BLaER1 treated with 17β-estradiol and CSF1 and Interleukin-3, amounts not matched to agents 10 nM and 100 nM (cell line): Measurements from ENCODE around the gene STK39.
"Not testable (repeated sequence)": the region's sequence is repeated elsewhere in the genome, so short reads cannot be mapped to it uniquely, and the experiment has no call there.

Experiments used
- H3K27ac ChIP-seq, 11 experiments: shearing (Covaris generic); formaldehyde crosslinking; 2 replicates each; pipeline ENCODE4 v1.8.1; 2022
- H3K27me3 ChIP-seq, 11 experiments: shearing (Covaris generic); formaldehyde crosslinking; 2 replicates each; pipeline ENCODE4 v1.8.1; 2022
- H3K36me3 ChIP-seq, 11 experiments: shearing (Covaris generic); formaldehyde crosslinking; 2 replicates each; pipeline ENCODE4 v1.8.1; 2022
- H3K4me1 ChIP-seq, 10 experiments: shearing (Covaris generic); formaldehyde crosslinking; 2 replicates each; pipeline ENCODE4 v1.8.1; 2022
- H3K4me2 ChIP-seq, 11 experiments: shearing (Covaris generic); formaldehyde crosslinking; 2 replicates each; pipeline ENCODE4 v1.8.1; 2022
- H3K4me3 ChIP-seq, 10 experiments: shearing (Covaris generic); formaldehyde crosslinking; 2 replicates each; pipeline ENCODE4 v1.8.1; 2022
- H3K9ac ChIP-seq, 11 experiments: shearing (Covaris generic); formaldehyde crosslinking; 2 replicates each; pipeline ENCODE4 v1.8.1; 2022
- H3K9me3 ChIP-seq, 11 experiments: shearing (Covaris generic); formaldehyde crosslinking; replicated peaks in 1 of 11; 2 replicates each; pipeline ENCODE4 v1.8.1; 2022
- H4K20me1 ChIP-seq, 11 experiments: shearing (Covaris generic); formaldehyde crosslinking; 2 replicates each; pipeline ENCODE4 v1.8.1; 2022
- Cebpa-rat ChIP-seq, 11 experiments: shearing (Covaris generic); IDR thresholded peaks; 2 replicates each; pipeline ENCODE4 v1.8.1; 2022

Gene STK39

GRCh38 chr2:168056242-168056787 lies 191.1 kb downstream of the STK39 start:
- Histone ChIP-seq H4K20me1 (no peaks in the 10 kb centered on the region), H3K4me2 (no peak overlapping the region), H3K36me3 (peaks cover 24 to 96% (median 71%) of the 10 kb centered on the region in 11 experiments), H3K4me3 (no peak overlapping the region), H3K9ac (no peak overlapping the region), H3K9me3 (no peaks in the 10 kb centered on the region), H3K27me3 (no peaks in the 10 kb centered on the region), H3K4me1 (peaks cover 0 to 5% (median 0%) of the 10 kb centered on the region in 10 experiments; a peak in 2 of 20 replicates), H3K27ac (no peak overlapping the region)
- no peak for TF ChIP-seq Cebpa-rat (IDR thresholded peaks at IDR 0.05)

- H3K4me3 ChIP-seq = no peak overlapping the region
- H3K27ac ChIP-seq = no peak overlapping the region
- H3K36me3 ChIP-seq = peaks cover 26 to 96% (median 72%) of the 10 kb centered on the region in 11 experiments
- no peaks in the 10 kb centered on the region for H3K9me3 ChIP-seq
- no peaks in the 10 kb centered on the region for H3K27me3 ChIP-seq
- no peak for TF ChIP-seq Cebpa-rat (IDR thresholded peaks at IDR 0.05)
- H3K4me1 ChIP-seq = no peaks in the 10 kb centered on the region
- H3K9ac ChIP-seq = no peak overlapping the region
- H4K20me1 ChIP-seq = no peaks in the 10 kb centered on the region
- no peak overlapping the region for H3K4me2 ChIP-seq
Observed at GRCh38 chr2:168054657-168055056, 192.7 kb downstream of the STK39 start.

GRCh38 chr2:168053676-168054075 lies 193.7 kb downstream of the STK39 start:
- peaks cover 26 to 96% (median 72%) of the 10 kb centered on the region in 11 experiments for H3K36me3 ChIP-seq
- H3K27ac ChIP-seq = no peak overlapping the region
- H3K9me3 ChIP-seq = peaks cover 0 to 5% (median 0%) of the 10 kb centered on the region in 11 experiments; a peak in 5 of 22 replicates
- no peak overlapping the region for H3K4me3 ChIP-seq
- H4K20me1 ChIP-seq = no peaks in the 10 kb centered on the region
- TF ChIP-seq Cebpa-rat (IDR thresholded peaks at IDR 0.05) = no peak
- no peaks in the 10 kb centered on the region for H3K27me3 ChIP-seq
- no peak overlapping the region for H3K9ac ChIP-seq
- no peaks in the 10 kb centered on the region for H3K4me1 ChIP-seq
- no peak overlapping the region for H3K4me2 ChIP-seq

- H3K9ac ChIP-seq = no peak overlapping the region
- no peak overlapping the region for H3K4me3 ChIP-seq
- H3K4me1 ChIP-seq = peaks cover 0 to 3% (median 0%) of the 10 kb centered on the region in 10 experiments; a peak in 2 of 20 replicates
- no peaks in the 10 kb centered on the region for H3K27me3 ChIP-seq
- no peak for TF ChIP-seq Cebpa-rat (IDR thresholded peaks at IDR 0.05)
- no peak overlapping the region for H3K27ac ChIP-seq
- peaks cover 0 to 8% (median 0%) of the 10 kb centered on the region in 11 experiments; a peak in 5 of 22 replicates for H3K9me3 ChIP-seq
- no peak overlapping the region for H3K4me2 ChIP-seq
- H3K36me3 ChIP-seq = peaks cover 20 to 94% (median 70%) of the 10 kb centered on the region in 11 experiments
- H4K20me1 ChIP-seq = no peaks in the 10 kb centered on the region
Observed at GRCh38 chr2:168052773-168053172, 194.6 kb downstream of the STK39 start.

GRCh38 chr2:168050377-168050776 lies 197.0 kb downstream of the STK39 start:
- H3K36me3 ChIP-seq = peaks cover 23 to 96% (median 65%) of the 10 kb centered on the region in 11 experiments
- no peak for TF ChIP-seq Cebpa-rat (IDR thresholded peaks at IDR 0.05)
- peaks cover 0 to 12% (median 0%) of the 10 kb centered on the region in 11 experiments; a peak in 6 of 22 replicates for H3K9me3 ChIP-seq
- no peak overlapping the region for H3K9ac ChIP-seq
- H3K4me1 ChIP-seq = peaks cover 0 to 21% (median 2%) of the 10 kb centered on the region in 10 experiments; a peak in 8 of 20 replicates
- H3K4me2 ChIP-seq = no peak overlapping the region
- no peaks in the 10 kb centered on the region for H4K20me1 ChIP-seq
- no peak overlapping the region for H3K4me3 ChIP-seq
- no peak overlapping the region for H3K27ac ChIP-seq
- H3K27me3 ChIP-seq = no peaks in the 10 kb centered on the region

GRCh38 chr2:168049609-168050008 lies 197.8 kb downstream of the STK39 start:
- Histone ChIP-seq H4K20me1 (no peaks in the 10 kb centered on the region), H3K4me1 (peaks cover 2 to 28% (median 6%) of the 10 kb centered on the region in 10 experiments; a peak in 18 of 20 replicates), H3K27ac (no peak overlapping the region), H3K4me2 (no peak overlapping the region), H3K9ac (no peak overlapping the region), H3K4me3 (no peak overlapping the region), H3K9me3 (peaks cover 0 to 12% (median 0%) of the 10 kb centered on the region in 11 experiments; a peak in 6 of 22 replicates), H3K27me3 (no peaks in the 10 kb centered on the region), H3K36me3 (peaks cover 21 to 94% (median 59%) of the 10 kb centered on the region in 11 experiments)
- TF ChIP-seq Cebpa-rat (IDR thresholded peaks at IDR 0.05) = no peak

GRCh38 chr2:168047091-168047690 lies 200.2 kb downstream of the STK39 start:
- peak overlapping the region in 2 of 11 experiments; percentile 0 to 8; a peak in 1 of 22 replicates for H3K4me2 ChIP-seq
- no peaks in the 10 kb centered on the region for H4K20me1 ChIP-seq
- H3K4me3 ChIP-seq = no peak overlapping the region
- no peak overlapping the region for H3K27ac ChIP-seq
- no peak for TF ChIP-seq Cebpa-rat (IDR thresholded peaks at IDR 0.05)
- H3K9ac ChIP-seq = no peak overlapping the region
- H3K9me3 ChIP-seq = peaks cover 0 to 12% (median 0%) of the 10 kb centered on the region in 11 experiments; a peak in 6 of 22 replicates
- no peaks in the 10 kb centered on the region for H3K27me3 ChIP-seq
- peaks cover 17 to 76% (median 47%) of the 10 kb centered on the region in 11 experiments for H3K36me3 ChIP-seq
- peaks cover 13 to 52% (median 29%) of the 10 kb centered on the region in 10 experiments for H3K4me1 ChIP-seq

GRCh38 chr2:168044579-168044978 lies 202.8 kb downstream of the STK39 start:
- Histone ChIP-seq H3K4me2 (peak overlapping the region in 10 of 11 experiments; percentile 2 to 38 (median 32); a peak in 14 of 22 replicates), H3K4me1 (peaks cover 24 to 69% (median 52%) of the 10 kb centered on the region in 10 experiments), H3K4me3 (no peak overlapping the region), H3K9me3 (peaks cover 0 to 20% (median 5%) of the 10 kb centered on the region in 11 experiments; a peak in 9 of 22 replicates), H3K36me3 (peaks cover 7 to 72% (median 29%) of the 10 kb centered on the region in 11 experiments; a peak in 21 of 22 replicates), H3K27me3 (no peaks in the 10 kb centered on the region), H3K27ac (no peak overlapping the region), H3K9ac (no peak overlapping the region), H4K20me1 (no peaks in the 10 kb centered on the region)
- no peak for TF ChIP-seq Cebpa-rat (IDR thresholded peaks at IDR 0.05)

GRCh38 chr2:168044176-168044575 lies 203.2 kb downstream of the STK39 start:
- no peak for TF ChIP-seq Cebpa-rat (IDR thresholded peaks at IDR 0.05)
- H3K27me3 ChIP-seq = no peaks in the 10 kb centered on the region
- H3K4me2 ChIP-seq = peak overlapping the region in 9 of 11 experiments; percentile 2 to 38 (median 36); a peak in 10 of 22 replicates
- H3K9me3 ChIP-seq = peaks cover 0 to 21% (median 6%) of the 10 kb centered on the region in 11 experiments; a peak in 9 of 22 replicates
- no peak overlapping the region for H3K27ac ChIP-seq
- H3K9ac ChIP-seq = no peak overlapping the region
- no peak overlapping the region for H3K4me3 ChIP-seq
- H3K4me1 ChIP-seq = peaks cover 24 to 69% (median 53%) of the 10 kb centered on the region in 10 experiments
- H4K20me1 ChIP-seq = no peaks in the 10 kb centered on the region
- peaks cover 5 to 72% (median 27%) of the 10 kb centered on the region in 11 experiments; a peak in 18 of 22 replicates for H3K36me3 ChIP-seq

GRCh38 chr2:168042127-168042824 lies 205.1 kb downstream of the STK39 start:
- Histone ChIP-seq H3K4me1 (peaks cover 24 to 61% (median 53%) of the 10 kb centered on the region in 10 experiments), H3K27ac (peak overlapping the region in 8 of 11 experiments; percentile 22 to 73 (median 58); a peak in 16 of 22 replicates), H3K9me3 (peaks cover 0 to 16% (median 3%) of the 10 kb centered on the region in 11 experiments; a peak in 8 of 22 replicates), H3K4me2 (peak overlapping the region; percentile 48 to 73 (median 65)), H3K4me3 (peak overlapping the region in 1 of 10 experiments; percentile 33; a peak in 1 of 20 replicates), H3K36me3 (peaks cover 0 to 79% (median 26%) of the 10 kb centered on the region in 11 experiments; a peak in 15 of 22 replicates)
- H4K20me1 ChIP-seq, H3K27me3 ChIP-seq, H3K9ac ChIP-seq: not testable (repeated sequence)
